HG03521 (cell line): ENCODE results near the gene DAB2IP.
"Not testable (repeated sequence)": the region's sequence is repeated elsewhere in the genome, so short reads cannot be mapped to it uniquely, and the experiment has no call there.

Source experiments
- ATAC-seq: cut with Tn5 transposase; IDR thresholded peaks from one replicate; pipeline ENCODE4 v1.9.1; 2021; ENCODE audit warnings: mild to moderate bottlenecking, moderate library complexity; ENCODE audit not compliant: unreplicated experiment

DAB2IP gene

GRCh38 chr9:121786543-121786948 is 135.1 kb downstream of the DAB2IP start:
- ATAC-seq: no peak

- ATAC-seq: no peak
These were observed 135.6 kb downstream of the DAB2IP start for GRCh38 chr9:121786998-121787422.

DNA sequence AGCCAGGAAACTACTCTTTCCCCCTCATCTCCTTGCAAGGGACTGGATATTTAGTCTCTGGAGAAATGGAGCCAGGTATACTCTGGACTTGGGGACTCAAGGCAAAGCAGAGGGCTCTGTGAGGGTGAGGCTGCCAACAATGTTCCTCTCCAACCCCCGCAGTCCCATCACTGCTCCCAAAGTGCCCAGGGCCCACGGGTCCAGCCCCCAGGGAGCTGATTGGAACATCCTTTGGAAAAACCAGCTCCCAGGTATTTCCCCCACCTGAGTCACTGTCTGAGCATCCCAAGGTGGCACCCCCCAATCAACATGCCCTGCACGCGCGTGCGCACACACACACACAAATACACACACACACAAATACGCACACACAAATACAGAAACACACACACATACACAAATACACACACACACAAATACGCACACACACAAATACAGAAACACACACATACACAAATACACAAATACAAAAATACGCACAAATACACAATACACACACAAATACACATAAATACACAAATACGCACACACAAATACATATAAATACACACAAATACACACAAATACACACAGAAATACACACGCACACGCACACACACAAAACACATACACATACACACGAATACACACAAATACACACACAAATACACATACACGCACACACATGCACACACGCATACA is 137.4 kb downstream of the DAB2IP start:
- ATAC-seq: no peak

DNA sequence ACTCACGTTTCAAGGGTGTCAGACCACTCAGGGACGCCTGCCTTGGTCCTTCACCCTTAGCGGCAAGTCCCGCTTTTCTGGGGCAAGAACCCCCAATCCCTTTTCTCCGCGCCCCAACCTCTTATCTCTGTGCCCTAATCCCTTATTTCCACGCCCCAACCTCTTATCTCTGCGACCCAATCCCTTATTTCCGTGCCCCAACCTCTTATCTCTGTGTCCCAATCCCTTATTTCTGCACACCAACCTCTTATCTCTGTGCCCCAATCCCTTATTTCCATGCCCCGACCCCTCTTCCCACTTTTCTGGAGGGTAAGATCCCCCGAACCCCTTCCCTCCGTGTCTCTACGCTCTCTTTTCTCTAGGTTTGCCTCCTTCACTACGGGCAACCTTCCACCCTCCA is 139.4 kb downstream of the DAB2IP start:
- ATAC-seq: no peak

DNA sequence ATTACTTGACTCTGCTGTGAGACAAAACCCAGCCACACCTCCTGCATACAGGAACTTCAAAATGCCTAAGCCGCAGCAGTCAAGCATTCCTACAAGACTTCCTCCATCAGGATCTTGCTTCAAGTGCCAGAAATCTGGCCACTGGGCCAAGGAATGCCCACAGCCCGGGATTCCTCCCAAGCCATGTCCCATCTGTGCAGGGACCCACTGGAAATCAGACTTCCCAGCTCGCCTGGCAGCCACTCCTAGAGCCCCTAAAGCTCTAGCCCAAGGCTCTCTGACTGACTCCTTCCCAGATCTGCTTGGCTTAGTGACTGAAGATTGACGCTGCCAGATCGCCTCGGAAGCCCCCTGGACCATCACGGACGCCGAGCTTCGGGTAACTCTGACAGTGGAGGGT is 141.0 kb downstream of the DAB2IP start:
- ATAC-seq: not testable (repeated sequence)

DNA sequence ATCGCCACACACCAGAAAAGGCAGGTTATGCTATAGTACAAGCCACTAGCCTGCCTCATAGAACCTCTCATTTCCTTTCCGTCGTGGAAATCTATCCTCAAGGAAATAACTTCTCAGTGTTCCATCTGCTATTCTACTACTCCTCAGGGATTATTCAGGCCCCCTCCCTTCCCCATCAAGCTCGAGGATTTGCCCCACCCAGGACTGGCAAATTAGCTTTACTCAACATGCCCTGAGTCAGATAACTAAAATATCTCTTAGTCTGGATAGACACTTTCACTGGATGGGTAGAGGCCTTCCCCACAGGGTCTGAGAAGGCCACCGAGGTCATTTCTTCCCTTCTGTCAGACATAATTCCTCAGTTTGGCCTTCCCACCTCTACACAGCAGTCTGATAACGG is 142.9 kb downstream of the DAB2IP start:
- ATAC-seq: not testable (repeated sequence)

DNA sequence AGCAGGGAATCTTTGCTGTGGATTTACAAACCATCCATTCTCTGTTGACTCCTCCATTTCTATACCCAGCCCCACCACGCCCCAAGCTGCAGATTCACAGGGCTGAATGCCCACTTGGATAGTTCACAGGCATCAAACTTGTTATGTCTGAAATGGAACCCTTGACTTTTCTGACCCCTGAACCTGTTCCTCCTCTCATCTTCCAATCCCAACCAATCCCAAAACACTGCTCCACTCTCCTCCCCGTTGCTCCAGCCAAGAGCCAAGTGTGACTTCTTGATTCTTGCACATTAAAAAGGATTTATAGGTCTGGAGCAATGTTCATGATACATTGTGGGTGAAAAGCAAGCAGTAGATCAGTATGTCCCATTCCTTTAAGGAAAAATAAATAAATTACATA is 145.6 kb downstream of the DAB2IP start:
- no peak for ATAC-seq

DNA sequence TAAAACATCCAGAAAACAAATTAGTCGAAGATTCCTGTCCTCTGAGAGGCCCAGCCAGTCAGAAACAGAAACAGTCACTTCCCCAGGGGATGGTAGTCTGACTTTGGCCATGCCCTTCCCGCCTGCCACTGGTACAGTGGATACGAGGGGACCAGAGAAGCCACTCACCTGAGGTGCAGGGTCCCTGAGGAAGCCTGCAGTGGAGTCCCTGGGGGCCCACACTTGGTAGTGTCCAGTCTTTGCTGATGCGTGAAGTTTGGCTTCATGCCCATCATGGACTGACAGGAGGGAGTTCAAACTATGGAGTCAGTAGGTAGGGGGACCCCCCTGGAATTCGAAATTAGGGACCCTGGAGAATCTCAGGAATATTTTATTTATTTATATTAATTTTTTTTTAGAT is 147.5 kb downstream of the DAB2IP start:
- no peak for ATAC-seq

DNA sequence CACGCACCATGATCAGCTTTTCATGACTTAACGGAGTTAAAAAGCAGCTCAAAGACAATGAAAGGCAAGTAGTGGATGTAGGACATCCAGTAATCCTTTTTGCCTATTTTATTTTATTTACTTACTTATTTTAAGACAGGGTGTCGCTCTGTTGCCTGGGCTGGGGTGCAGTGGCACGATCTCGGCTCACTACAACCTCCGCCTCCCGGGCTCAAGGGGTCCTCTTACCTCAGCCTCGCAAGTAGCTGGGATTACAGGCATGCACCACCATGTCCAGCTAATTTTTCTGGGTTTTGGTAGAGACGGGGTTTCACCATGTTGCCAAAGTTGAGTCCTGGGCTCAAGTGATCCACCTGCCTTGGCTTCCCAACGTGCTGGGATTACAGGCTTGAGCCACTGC is 148.9 kb downstream of the DAB2IP start:
- no peak for ATAC-seq

- ATAC-seq: no peak
These were observed 150.1 kb downstream of the DAB2IP start for GRCh38 chr9:121801579-121801978.

DNA sequence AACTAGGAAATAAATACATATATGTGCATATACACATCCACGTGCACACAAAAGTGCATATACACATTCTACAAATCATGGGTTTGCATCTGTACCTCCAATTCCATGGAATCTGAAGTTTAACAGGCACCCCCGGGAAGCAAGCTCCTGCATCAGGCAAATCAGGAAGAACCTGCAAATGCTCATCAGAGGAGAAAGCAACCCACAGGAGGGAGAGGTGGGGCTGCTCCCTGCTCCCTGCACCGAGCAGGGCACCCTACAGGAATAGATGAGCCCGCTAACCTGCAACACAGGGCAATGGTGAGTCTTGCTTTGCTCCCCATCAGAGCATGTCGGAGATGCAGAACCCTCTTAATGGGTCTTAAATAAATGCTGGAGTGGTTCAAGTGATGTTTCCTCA is 151.3 kb downstream of the DAB2IP start:
- ATAC-seq: no peak

GRCh38 chr9:121807069-121807822 is 155.8 kb downstream of the DAB2IP start:
- no peak for ATAC-seq

GRCh38 chr9:121807823-121808278 is 156.4 kb downstream of the DAB2IP start:
- no peak for ATAC-seq

DNA sequence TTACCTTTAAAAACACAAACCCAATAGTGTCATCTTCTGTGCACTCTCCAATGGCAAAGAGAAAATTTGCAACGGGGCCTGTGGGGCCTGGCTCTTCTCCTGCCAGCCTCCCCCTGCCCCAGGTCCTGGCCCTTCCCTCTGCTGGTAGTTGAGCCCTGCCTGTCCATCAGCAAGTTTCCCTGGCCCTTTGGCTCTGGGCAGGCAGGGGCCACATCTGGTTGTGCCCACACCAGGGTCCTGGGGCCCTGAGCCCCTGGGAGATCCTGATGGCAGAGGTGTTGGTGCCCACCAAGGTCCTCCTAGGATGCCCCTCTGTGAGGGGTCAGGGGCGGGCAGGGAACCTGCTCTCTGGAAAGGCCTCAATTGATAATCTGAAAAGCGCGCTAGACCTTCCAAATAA is 157.3 kb downstream of the DAB2IP start:
- ATAC-seq: no peak

DNA sequence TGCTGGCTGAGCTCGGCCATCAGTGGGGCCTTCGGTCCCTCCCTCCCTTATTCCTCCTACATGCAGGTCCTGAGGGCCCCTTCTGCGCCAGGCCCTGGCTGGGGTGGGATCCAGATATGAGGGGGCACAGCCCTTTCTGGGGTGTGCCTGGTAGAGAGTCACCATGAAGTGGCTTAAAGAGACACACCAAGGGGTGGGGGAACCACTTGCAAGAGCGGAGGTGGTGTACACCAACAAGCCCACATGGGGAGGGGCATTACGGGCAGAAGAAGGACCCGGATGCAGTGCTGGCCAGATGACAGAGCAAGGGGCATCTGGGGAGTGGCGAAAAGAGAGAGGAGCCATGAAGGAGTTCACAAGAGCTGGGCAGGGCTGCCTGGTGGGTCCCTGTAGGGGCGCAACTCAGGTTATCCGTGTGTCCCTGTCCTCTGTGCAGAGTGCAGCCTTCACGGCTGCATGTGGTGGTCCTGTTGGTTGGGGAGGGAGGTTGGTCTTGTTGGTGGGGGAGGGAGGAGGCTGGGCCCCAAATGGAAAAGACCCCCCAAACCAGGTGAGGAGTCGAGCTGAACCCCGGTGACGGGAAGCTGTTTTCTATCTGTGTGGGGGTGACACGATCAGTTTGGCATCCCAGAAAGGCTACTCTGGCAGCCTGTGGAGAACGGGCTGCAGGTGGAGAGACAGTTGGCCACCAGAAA is 158.1 kb downstream of the DAB2IP start:
- ATAC-seq: no peak

DNA sequence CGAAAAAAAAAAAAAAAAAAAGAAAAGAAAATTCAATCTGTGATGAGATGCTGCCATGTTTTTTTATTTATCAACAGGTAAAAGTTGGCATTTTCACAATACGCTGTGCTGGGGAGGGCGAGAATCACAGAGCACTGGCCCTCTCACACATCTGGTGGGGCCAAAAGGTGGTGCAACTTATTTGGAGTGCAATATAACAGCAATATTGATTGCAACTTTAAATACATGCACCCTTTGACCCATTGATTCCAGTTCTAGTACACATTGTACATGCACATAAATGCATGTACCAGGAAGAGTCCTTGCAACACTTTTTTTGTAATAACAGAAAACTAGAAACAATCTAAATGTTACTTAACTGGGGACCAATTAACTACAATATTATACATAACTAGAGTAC is 159.1 kb downstream of the DAB2IP start:
- ATAC-seq: no peak

GRCh38 chr9:121811140-121811539 is 159.7 kb downstream of the DAB2IP start:
- ATAC-seq: no peak

- ATAC-seq: no peak
These were observed 160.3 kb downstream of the DAB2IP start for GRCh38 chr9:121811751-121812150.

DNA sequence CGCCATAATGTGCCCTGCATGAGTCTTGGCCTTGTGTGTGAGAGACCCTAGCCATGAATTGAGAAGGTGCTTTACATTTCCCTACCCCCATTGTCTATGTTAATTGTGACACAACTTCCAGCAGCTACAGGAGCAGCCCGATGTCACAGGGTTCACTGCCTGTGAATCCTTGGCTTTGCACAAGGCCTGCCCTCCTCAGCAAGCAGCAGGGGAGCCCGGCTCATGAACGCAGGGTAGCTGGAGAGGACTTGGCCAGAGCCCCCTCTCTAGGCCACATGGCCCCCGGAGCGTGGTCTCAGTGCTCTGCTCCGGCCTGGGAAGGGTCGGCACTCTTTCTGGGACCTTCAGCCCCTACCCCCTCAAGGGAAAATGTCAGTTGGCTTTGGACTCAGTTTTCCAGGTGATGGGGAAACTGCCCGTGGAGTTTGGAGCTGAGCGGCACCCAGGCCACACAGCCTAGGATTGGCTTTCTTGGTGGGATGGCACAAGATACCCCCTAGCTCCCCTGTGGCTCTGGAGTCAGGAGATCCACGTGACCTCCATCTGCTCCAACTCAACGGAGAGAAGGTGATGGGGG is 160.8 kb downstream of the DAB2IP start:
- ATAC-seq: no peak

DNA sequence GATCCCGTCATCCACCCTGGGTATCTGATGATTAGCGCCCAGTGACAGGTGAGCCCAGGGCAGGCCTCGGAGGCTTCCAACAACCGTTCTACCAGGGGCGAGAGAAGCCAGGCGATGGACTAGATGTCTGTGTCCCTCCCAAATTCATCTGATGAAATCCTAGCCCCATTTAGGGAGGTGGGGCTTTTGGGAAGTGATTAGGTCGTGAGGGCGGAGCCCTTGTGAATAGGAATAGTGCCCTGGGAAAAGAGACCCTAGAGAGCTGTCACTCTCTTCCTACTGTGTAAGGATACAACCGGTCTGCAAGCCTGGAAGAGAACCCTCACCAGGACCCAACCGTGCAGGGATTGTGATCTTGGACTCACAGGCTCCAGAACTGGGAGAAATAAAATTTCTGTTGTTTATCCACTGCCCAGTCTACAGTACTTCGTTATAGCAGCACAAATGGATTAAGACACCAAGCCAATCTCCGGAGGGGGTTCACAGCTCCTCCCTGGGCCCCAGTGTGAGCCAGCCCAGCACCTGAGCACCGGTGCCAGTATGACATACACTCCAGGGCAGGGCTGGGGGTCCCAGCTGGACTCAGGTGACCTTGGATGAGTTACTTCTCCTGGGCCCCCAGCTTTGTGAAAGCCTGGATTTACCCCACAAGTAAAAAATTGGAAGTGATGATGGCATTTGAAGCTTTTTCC is 162.2 kb downstream of the DAB2IP start:
- ATAC-seq: no peak

DNA sequence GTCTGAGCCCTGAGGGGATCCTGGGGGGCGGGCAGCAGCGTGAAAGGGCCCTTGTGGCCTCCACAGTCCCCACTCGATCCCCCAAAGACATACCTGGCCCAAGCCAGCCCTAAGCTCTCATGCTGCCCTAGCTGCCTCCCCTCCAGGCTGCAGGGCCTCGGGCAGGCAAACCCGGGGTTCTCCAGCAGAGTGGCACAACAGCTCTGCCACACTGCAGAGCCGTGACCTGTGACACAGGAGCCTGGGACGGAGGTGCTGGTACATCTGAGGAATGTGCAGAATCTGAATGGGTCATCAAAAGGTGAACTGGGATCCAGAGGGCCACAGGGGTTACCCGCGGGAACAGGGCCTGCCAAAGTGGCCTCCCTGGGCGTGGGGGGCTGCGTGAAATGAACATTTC is 163.2 kb downstream of the DAB2IP start:
- no peak for ATAC-seq
